PFSK-1 (cell line): Measurements from ENCODE around the gene GLRX.

Experiments
- POLR2AphosphoS5 ChIP-seq: IDR thresholded peaks from 2 replicates; pipeline ENCODE4 v1.6.1; 2012; ENCODE audit warnings: low read depth, mild to moderate bottlenecking, control low read depth, low read length, moderate library complexity
- REST ChIP-seq, 2 experiments: IDR thresholded peaks; 2 replicates each; pipeline versions ENCODE4 v1.6.1 to v1.8.0; 2011 to 2012; ENCODE audit warnings: low read depth in 2 of 2, low read length in 2 of 2, control low read depth in 1 of 2, inconsistent platforms in 1 of 2, mild to moderate bottlenecking in 1 of 2, moderate library complexity in 1 of 2; ENCODE audit not compliant: insufficient read depth in 1 of 2
- SIN3A ChIP-seq: IDR thresholded peaks from 2 replicates; pipeline ENCODE4 v1.6.1; 2012; ENCODE audit warnings: mild to moderate bottlenecking, low read length, moderate library complexity, borderline replicate concordance; ENCODE audit not compliant: insufficient read depth
- TAF1 ChIP-seq: IDR thresholded peaks from 2 replicates; pipeline ENCODE4 v1.6.1; 2012; ENCODE audit warnings: low read length, control low read depth, borderline replicate concordance; ENCODE audit not compliant: insufficient read depth

DNA sequence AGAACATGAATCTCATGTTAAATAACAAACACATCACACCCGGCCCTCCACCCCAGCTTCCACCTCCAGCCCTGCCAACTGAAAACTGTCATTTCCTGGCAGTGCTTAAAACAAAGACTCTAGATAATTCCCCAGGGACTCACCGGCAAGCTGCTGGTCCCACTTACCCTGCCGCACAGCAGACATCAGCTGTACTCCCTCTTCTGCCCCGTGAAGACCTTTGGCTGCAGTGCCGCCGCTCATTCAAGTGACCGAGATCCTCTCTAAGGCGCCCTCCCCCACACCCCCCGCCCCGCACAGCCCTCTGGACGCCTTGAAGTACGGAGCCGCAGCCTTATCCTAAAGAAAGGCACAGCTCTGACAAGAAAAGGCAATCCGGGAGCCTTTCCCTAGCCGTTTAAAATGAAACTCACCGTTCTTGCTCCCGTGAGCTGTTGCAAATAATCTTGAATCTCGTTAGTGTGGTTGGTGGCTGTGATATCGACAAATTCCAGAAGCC, 434 bp downstream of the GLRX start:
- TF ChIP-seq POLR2AphosphoS5 (no peak), REST (IDR thresholded peaks at IDR 0.05; ENCODE audit: insufficient read depth in 1 of 2, low read depth in 2 of 2, low read length in 2 of 2) (no peak), TAF1 (no peak), SIN3A (no peak)
